Raji (cell line): ENCODE measurements around the gene OR6J1.

Source experiments
- POLR2A ChIP-seq: IDR thresholded peaks from 2 replicates; pipeline ENCODE4 v1.6.1; 2011; ENCODE audit warnings: low read depth, low read length, control low read depth; ENCODE audit not compliant: insufficient read depth

OR6J1 gene

GRCh38 chr14:22644305-22644635, at the start of gene OR6J1:
OR6J1 (minus strand) TSS chr14:22644352; CDS start chr14:22634811, 9,541 bp downstream.
- TF ChIP-seq POLR2A: no peak

GRCh38 chr14:22692194-22692593, 48.0 kb upstream of the OR6J1 start:
- no peak for TF ChIP-seq POLR2A

- no peak for TF ChIP-seq POLR2A
Measured at GRCh38 chr14:22691171-22691570, 47.0 kb upstream of the OR6J1 start.

DNA sequence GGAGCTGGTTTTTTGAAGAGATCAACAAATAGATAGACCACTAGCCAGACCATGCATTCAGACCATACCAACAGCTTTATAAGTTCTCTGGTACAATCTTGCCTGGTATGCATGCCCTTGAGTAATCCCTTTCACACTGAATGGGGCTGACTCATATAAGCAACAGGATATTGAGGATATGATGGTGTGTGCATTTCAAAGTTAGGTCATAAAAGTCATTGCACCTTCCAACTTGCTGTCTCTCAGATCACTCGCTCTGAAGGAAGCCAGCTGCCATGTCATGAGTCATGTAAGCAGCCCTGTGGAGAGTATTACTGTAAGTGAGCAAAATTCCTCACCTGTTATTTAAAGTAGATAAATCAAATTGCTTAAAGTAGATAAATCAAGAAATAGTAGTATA, 45.0 kb upstream of the OR6J1 start:
- no peak for TF ChIP-seq POLR2A

DNA sequence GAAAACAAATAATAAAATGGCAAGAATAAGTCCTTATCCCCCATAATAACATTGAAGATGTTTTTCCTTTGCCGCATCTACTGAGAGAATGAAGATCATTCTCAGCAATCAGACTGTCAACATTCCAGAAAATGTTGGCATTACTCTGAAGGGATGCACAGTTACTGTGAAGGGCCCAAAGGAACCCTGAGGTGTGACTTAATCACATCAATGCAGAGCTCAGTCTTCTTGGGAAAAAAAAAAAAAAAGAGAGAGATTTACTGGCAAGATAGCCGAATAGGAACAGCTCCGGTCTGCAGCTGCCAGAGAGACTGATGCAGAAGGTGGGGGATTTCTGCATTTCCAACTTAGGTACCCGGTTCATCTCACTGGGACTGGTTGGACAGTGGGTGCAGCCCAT, 41.3 kb upstream of the OR6J1 start:
- no peak for TF ChIP-seq POLR2A

- no peak for TF ChIP-seq POLR2A
Measured at GRCh38 chr14:22678221-22678620, 34.1 kb upstream of the OR6J1 start.

GRCh38 chr14:22671622-22672021, 27.5 kb upstream of the OR6J1 start:
- no peak for TF ChIP-seq POLR2A

- no peak for TF ChIP-seq POLR2A
Measured at GRCh38 chr14:22668863-22669262, 24.7 kb upstream of the OR6J1 start.

GRCh38 chr14:22668417-22668816, 24.3 kb upstream of the OR6J1 start:
- no peak for TF ChIP-seq POLR2A

GRCh38 chr14:22667881-22668280, 23.7 kb upstream of the OR6J1 start:
- no peak for TF ChIP-seq POLR2A

DNA sequence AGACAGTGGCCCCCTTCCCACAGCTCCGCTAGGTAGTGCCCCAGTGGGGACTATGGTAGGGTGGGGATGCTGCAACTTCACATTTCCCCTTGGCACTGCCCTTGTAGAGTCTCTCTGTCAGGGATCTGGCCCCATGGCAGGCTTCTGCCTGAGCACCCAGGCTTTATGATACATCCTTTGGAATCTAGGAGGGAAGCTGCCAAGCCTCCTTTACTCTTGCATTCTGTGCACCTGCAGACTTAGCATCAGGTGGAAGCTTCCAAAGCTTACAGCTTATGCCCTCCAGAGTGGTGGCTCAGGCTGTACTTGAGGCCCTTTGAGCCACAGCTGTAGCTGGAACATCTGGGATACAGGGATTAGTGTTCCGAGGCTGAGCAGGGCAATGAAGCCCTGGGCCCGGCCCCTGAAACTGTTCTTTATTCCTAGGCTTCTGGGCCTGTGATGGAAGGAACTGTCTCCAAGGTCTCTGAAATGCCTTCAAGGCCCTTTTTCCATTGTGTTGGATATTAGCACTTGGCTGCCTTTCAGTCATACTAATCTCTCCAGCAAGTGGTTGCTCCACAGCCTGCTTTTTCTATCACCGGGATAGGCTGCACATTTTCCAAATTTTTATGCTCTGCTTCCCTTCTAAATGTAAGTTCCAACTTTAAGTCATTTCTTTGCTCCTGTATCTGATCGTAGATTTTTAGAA, 22.2 kb upstream of the OR6J1 start:
- TF ChIP-seq POLR2A: no peak

GRCh38 chr14:22664261-22664660, 20.1 kb upstream of the OR6J1 start:
- no peak for TF ChIP-seq POLR2A

DNA sequence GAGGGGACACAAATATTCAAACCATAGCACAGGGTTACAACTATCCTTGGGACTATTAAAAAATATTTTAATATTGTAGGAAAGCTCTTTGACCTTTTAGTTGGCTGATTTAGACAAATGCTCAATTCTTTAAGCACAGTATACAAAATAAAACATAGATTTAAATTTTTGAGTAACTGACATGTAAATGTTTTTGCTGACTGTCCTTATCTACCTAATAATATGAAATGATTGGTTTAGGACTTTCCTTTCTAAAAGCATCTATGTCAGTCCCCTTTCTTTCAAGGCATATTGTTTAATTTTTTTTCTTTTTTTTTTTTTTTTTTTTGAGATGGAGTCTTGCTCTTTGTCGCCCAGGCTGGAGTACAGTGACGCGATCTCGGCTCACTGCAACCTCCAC, 16.5 kb upstream of the OR6J1 start:
- TF ChIP-seq POLR2A: no peak

- no peak for TF ChIP-seq POLR2A
Measured at GRCh38 chr14:22658946-22659345, 14.8 kb upstream of the OR6J1 start.

DNA sequence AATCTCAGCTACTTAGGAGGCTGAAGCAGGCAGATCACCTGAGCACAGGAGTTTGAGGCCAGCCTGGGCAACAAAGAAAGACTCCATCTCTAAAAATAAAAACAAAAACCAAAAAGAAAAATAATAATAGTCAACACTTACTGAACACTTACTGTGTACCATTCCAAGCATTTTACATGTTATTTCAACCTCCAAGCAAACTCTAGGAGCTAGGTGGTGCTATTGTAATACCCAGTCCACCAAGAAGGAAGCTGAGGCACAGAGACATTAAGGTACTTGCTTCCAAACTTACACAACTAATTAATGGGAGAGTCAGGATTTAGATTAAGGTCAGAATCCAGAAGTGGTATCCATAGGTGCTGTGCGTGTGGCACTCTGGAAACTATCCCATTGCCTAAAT, 13.7 kb upstream of the OR6J1 start:
- TF ChIP-seq POLR2A: no peak

DNA sequence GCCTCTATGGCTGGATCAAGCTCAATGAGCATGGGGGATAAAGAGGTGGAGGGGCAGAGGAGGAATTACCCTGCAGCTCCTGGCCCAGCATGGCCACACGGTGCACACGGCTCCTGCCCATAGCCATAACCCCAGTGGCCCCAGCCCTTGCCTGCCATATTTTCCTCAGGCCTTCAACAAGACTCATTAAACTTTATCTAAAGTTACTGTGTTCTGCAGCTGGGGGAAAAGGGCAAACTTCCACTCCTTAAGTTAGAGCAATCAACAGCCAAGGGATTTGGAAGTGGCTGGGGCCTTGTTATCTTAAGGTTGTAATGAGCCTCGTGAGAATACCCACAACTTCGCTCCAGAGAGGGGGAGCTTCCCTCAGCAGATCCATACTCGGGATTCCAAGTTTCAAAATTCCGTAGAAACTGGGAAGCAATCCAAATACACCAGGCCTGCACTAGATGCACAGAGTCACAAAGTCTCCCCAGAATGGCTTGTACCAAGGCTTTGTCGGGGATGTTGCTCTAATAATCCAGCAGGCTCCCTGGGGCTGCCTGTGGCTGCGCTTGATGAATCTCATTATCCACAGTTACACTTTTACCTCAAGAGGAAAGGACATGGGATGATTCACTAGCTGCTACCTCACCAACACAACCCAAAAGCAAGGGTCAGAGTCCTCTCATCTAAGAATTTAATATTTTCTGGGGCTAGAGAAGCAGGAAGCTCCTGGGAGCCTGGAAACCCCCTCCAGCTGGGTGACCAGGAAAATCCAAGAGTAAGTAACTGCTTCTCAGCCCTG, 13.0 kb upstream of the OR6J1 start:
- TF ChIP-seq POLR2A: no peak

DNA sequence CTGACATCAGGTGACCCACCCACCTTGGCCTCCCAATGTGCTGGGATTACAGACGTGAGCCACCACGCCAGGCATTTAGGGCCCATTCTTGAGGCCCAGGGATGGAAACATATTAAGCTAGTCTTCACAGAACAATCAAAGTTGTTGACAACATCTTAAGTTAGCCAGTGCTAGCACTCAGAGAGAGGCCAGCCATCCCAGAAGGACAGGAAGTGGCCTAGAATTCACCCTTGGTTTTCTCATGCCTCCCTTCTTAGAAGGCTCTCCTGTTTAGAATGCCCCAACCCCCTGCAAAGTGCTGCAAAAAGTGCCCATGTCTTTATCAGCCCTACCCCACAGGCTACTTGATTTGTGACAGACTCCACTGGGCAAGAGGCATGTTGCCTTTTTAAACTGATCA, 12.1 kb upstream of the OR6J1 start:
- TF ChIP-seq POLR2A: no peak
